Adrenal gland (tissue), 19 donors: ENCODE data around the gene KPNA5. TPM values are rescaled to one million over a fixed set of nuclear protein-coding genes. Genes with fewer than 3 reads are reported as not detected.
A peak's percentile ranks its signal among the peaks of the same experiment; 100 is the strongest.

Experiments
- DNase-seq, 7 donors: peaks; one replicate each; pipeline ENCODE4 v3.0.0-alpha.2; 2019 to 2020
- H3K27ac ChIP-seq, 5 donors: fragments of 200-600 bp; sonication (generic) in 4 of 5; 1 replicate in 3 of 5; 2 replicates in 2 of 5; pipeline versions ENCODE4 v1.5.1 to v1.8.0; 2016 to 2020; ENCODE audit warnings: mild to moderate bottlenecking in 1 of 5
- H3K27me3 ChIP-seq: fragments of 200-600 bp; 2 replicates; pipeline ENCODE4 v1.8.0; 2021
- H3K36me3 ChIP-seq, 2 donors: fragments of 200-600 bp; replicated peaks in 1 of 2; 1 replicate in 1 of 2; 2 replicates in 1 of 2; pipeline versions ENCODE4 v1.5.1 to v1.8.0; 2018 to 2022
- H3K4me1 ChIP-seq, 2 donors: fragments of 200-600 bp; replicated peaks in 1 of 2; 1 replicate in 1 of 2; 2 replicates in 1 of 2; pipeline versions ENCODE4 v1.5.1 to v1.8.0; 2018 to 2021
- H3K4me3 ChIP-seq, 4 donors: fragments of 200-600 bp; sonication (generic) in 3 of 4; one replicate each; pipeline ENCODE4 v1.5.1; 2016 to 2018
- H3K9me3 ChIP-seq, 3 donors: fragments of 200-600 bp; sonication (generic) in 1 of 3; replicated peaks in 1 of 3; 1 replicate in 2 of 3; 2 replicates in 1 of 3; pipeline versions ENCODE4 v1.5.1 to v1.8.0; 2016 to 2021
- POLR2A ChIP-seq, 2 donors: fragments of 450-650 bp; IDR thresholded peaks; one replicate each; pipeline ENCODE4 v1.6.1; 2017; ENCODE audit warnings: antibody characterized with exemption in 2 of 2, mild to moderate bottlenecking in 2 of 2, moderate library complexity in 1 of 2
- WGBS, 4 donors: extraction: QIAGEN DNeasy Blood & Tissue Kit in 2 of 4; methylation state at CpG; one replicate each; pipeline versions ENCODE4 v1.1.5 to v1.1.7; 2013 to 2017; 5-methylcytosine and 5-hydroxymethylcytosine counted together
- intact Hi-C, 2 donors: fragments of 100-400 bp; cut with DNase I; formaldehyde crosslinking; loops; one replicate each; pipeline versions ENCODE4 v1.14.1 to v1.15.0; 2022 to 2023
- long read RNA-seq, 10 donors: library from polyadenylated mRNA in 3 of 10; unstranded in 2 of 10; stranded (forward) in 1 of 10; transcript quantifications; one replicate each; pipeline ENCODE4 v2.0.0 and lab custom pipeline, GENCODE V29; 2021 to 2026
- polyA plus RNA-seq, 3 donors: library from polyadenylated mRNA; stranded (reverse); fragments of 200-250 nt in 2 of 3; fragments of 350-450 nt in 1 of 3; fragmentation: Illumina TruSeq in 1 of 3; extraction: RNeasy Lipid Tissue Mini Kit (QIAGEN cat#74804) in 1 of 3; gene quantifications; one replicate each; pipeline ENCODE4 v1.2.3, GENCODE V29; 2013 to 2014
- total RNA-seq, 9 donors: library from RNA; depleted of rRNA in 4 of 9; stranded (reverse); fragments of >200 nt in 4 of 9; fragments of 120-200 nt in 1 of 9; fragmentation: NEBNext Ultra II Directional in 1 of 9; extraction: Animal tissue kit (Norgen Biotek cat#: 25700) in 1 of 9; gene quantifications; one replicate each; pipeline versions ENCODE4 v1.1.0 to v1.2.4, GENCODE V29; 2013 to 2023
- TF ChIP-seq, protein P1 (sequence below), 6 experiments: fragments of 450-650 bp in 4 of 6; fragments of 200-600 bp in 2 of 6; sonication (generic) in 1 of 6; IDR thresholded peaks; 1 replicate in 5 of 6; 2 replicates in 1 of 6; pipeline versions ENCODE4 v1.5.1 to v1.8.0; 2016 to 2021; ENCODE audit warnings: antibody characterized with exemption in 6 of 6, mild to moderate bottlenecking in 2 of 6, moderate library complexity in 1 of 6
- donor health status: healthy with polysubstance abuse.
- donor health status: Bipolar disorder and iron deficiency.
- donor health status: DM: yes; HTN: yes; CAD: no.
- donor health status: DM: no; HTN: no; CAD: no.
- donor health status: DM: no; HTN: no; CAD: no.
- donor health status: DM: yes; HTN: yes; CAD: no.

KPNA5 gene
- total RNA-seq: 10 to 100 TPM in 5 of 9 donors, 1 to 10 TPM in 4; 5.3 to 31.6 (median 13.1) TPM
- 1 to 10 TPM; 2.7 to 8.9 (median 5.7) TPM for polyA plus RNA-seq
- long read RNA-seq, donor 1, full-length matches to known transcripts: 4 of 4 reads
- long read RNA-seq, donor 1, partial matches to known transcripts: 0 of 4 reads
- long read RNA-seq, donor 1, other reads (novel, unspliced or antisense): 0 of 4 reads
- long read RNA-seq, donor 2, full-length matches to known transcripts: 1 of 1 reads
- long read RNA-seq, donor 2, partial matches to known transcripts: 0 of 1 reads
- long read RNA-seq, donor 2, other reads (novel, unspliced or antisense): 0 of 1 reads
- long read RNA-seq, donor 3, full-length matches to known transcripts: 4 of 4 reads
- long read RNA-seq, donor 3, partial matches to known transcripts: 0 of 4 reads
- long read RNA-seq, donor 3, other reads (novel, unspliced or antisense): 0 of 4 reads
- long read RNA-seq, donor 4, full-length matches to known transcripts: 1 of 1 reads
- long read RNA-seq, donor 4, partial matches to known transcripts: 0 of 1 reads
- long read RNA-seq, donor 4, other reads (novel, unspliced or antisense): 0 of 1 reads
- long read RNA-seq, donor 5, full-length matches to known transcripts: 11 of 14 reads
- long read RNA-seq, donor 5, partial matches to known transcripts: 0 of 14 reads
- long read RNA-seq, donor 5, other reads (novel, unspliced or antisense): 3 of 14 reads
- long read RNA-seq, donor 6, full-length matches to known transcripts: 1 of 2 reads
- long read RNA-seq, donor 6, partial matches to known transcripts: 0 of 2 reads
- long read RNA-seq, donor 6, other reads (novel, unspliced or antisense): 1 of 2 reads
- long read RNA-seq, donor 7, full-length matches to known transcripts: 2 of 2 reads
- long read RNA-seq, donor 7, partial matches to known transcripts: 0 of 2 reads
- long read RNA-seq, donor 7, other reads (novel, unspliced or antisense): 0 of 2 reads
- long read RNA-seq, donor 8, full-length matches to known transcripts: 8 of 8 reads
- long read RNA-seq, donor 8, partial matches to known transcripts: 0 of 8 reads
- long read RNA-seq, donor 8, other reads (novel, unspliced or antisense): 0 of 8 reads
- long read RNA-seq, donor 9, full-length matches to known transcripts: 3 of 3 reads
- long read RNA-seq, donor 9, partial matches to known transcripts: 0 of 3 reads
- long read RNA-seq, donor 9, other reads (novel, unspliced or antisense): 0 of 3 reads
- long read RNA-seq, donor 10, full-length matches to known transcripts: 2 of 2 reads
- long read RNA-seq, donor 10, partial matches to known transcripts: 0 of 2 reads
- long read RNA-seq, donor 10, other reads (novel, unspliced or antisense): 0 of 2 reads

DNA sequence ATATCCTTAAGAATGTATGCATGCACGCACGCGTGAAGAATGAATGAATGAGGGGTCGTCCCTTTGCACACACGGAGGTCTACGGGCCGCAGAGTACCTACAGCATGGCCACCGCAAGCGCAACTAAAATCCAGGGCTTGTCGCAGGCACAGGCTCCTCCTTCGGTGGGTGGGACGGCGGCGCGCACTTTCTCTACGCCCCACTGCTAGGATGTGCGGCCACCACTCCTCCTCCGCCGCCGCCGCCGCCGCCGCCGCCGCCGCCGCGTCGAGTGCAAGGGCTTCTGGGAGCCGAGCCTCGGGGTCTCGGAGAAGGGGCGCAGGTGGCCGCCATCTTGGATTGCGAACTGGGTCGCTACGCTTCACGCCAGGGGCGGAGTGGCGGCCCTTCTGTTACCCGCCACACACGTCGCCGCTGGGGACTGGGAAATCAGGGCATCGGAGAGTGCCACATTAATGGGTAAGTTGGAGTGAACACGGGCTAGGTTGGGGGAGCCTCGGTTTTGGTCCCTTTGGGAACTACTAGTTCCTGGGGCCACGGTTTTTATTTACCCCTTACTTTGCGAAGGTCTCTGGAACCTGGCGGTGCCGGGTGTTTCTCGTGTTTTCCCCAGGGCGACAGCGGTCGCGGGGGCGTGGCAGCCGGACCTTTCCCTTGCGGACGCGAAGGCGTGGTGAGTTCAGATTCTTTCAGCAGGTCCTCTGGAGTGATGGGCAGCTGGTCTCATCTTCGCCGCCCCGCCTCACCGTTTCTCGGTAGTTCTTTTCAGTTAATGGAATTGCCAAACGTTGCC, at the start of gene KPNA5:
Gene KPNA5, plus strand, starts transcription at position 332 of the 793 bp plus-strand sequence. Its CDS starts 124 bp downstream, at position 456.
- intact Hi-C loops: no loop called here
- TF ChIP-seq, protein P1, sequence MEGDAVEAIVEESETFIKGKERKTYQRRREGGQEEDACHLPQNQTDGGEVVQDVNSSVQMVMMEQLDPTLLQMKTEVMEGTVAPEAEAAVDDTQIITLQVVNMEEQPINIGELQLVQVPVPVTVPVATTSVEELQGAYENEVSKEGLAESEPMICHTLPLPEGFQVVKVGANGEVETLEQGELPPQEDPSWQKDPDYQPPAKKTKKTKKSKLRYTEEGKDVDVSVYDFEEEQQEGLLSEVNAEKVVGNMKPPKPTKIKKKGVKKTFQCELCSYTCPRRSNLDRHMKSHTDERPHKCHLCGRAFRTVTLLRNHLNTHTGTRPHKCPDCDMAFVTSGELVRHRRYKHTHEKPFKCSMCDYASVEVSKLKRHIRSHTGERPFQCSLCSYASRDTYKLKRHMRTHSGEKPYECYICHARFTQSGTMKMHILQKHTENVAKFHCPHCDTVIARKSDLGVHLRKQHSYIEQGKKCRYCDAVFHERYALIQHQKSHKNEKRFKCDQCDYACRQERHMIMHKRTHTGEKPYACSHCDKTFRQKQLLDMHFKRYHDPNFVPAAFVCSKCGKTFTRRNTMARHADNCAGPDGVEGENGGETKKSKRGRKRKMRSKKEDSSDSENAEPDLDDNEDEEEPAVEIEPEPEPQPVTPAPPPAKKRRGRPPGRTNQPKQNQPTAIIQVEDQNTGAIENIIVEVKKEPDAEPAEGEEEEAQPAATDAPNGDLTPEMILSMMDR (IDR thresholded peaks at IDR 0.05): no peak
- TF ChIP-seq POLR2A (IDR thresholded peaks at IDR 0.05): peak in 1 of 2 donors; percentile 85
- Histone ChIP-seq H3K9me3 (no peaks in the 10 kb centered on the region), H3K36me3 (no peaks in the 10 kb centered on the region), H3K27ac (peak within 1 kb of the TSS in 4 of 5 donors; percentile 90 to 97 (median 94)), H3K4me3 (peak within 1 kb of the TSS; percentile 51 to 87 (median 80)), H3K27me3 (no peaks in the 10 kb centered on the region), H3K4me1 (peaks cover 10 to 20% of the 10 kb centered on the region in 2 donors)
- DNase-seq: peak; percentile 86 to 95 (median 92)
- WGBS, 4 donors: 0 to 1% (median 1%) methylated on average over 22 to 69 of the region's 69 CpGs

DNA sequence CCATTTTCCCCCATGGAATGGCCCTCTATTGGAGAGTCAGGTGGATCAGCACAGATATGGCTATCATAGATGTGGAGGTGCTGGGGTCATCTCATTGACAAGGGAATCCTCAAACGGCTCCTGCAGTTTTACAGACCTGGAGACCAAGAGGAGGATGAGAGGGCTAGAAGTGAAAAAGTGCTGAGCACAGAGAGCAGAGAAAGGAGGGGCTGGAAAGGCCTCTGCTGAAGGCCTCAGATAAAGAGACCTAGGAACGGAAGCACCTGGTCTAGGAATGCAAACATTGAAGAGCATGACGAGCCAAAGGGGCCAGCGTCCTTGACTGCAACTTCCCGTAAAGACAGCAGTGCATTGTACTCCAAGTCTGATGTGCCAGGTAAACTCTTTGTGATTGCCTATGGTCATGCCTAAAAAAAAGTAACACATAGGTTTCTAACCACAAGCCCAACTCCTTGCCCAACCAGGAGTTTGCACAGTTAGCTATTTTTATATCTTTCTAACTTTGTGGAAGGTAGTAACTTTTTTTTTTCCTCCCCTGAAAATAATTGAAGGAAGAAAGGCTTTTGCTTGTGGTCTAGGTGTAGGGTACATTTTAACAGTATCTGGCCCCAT, 49.5 kb upstream of the KPNA5 start:
- intact Hi-C loops: no loop called here
- no peak overlapping the region for H3K4me3 ChIP-seq
- no peaks in the 10 kb centered on the region for H3K27me3 ChIP-seq
- 66 to 80% (median 70%) methylated on average over 5 of the region's 5 CpGs for WGBS, 4 donors
- H3K27ac ChIP-seq: no peak overlapping the region
- no peaks in the 10 kb centered on the region for H3K36me3 ChIP-seq
- DNase-seq: peak in 1 of 7 donors; percentile 14
- H3K4me1 ChIP-seq: no peaks in the 10 kb centered on the region
- H3K9me3 ChIP-seq: no peaks in the 10 kb centered on the region
- TF ChIP-seq, protein P1 (IDR thresholded peaks at IDR 0.05): no peak
- no peak for TF ChIP-seq POLR2A (IDR thresholded peaks at IDR 0.05)

DNA sequence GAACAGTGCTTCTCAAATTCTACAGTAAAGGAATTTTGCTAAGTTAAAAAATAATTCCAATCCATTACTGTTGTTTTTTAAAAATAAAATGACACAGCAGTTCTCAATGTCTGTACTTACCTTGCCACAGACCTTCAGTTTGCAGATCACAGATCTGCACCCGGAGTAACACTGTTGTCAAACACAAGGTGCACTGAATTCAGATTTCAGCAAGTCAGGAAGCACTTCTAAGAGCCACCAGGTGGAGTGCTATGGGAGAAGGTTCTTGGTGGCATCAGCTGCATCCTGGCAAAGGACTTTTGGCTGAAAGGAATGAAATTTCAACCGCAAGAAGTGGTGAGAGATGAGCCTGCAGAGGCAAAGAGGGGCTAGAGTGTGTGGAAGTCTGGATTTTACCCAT, 47.3 kb upstream of the KPNA5 start:
- Histone ChIP-seq H3K36me3 (peaks cover 3 to 4% of the 10 kb centered on the region in 2 donors), H3K4me3 (no peak overlapping the region), H3K4me1 (no peaks in the 10 kb centered on the region), H3K9me3 (no peaks in the 10 kb centered on the region), H3K27me3 (no peaks in the 10 kb centered on the region), H3K27ac (no peak overlapping the region)
- DNase-seq: no peak
- intact Hi-C loops: no loop called here
- 86 to 95% (median 91%) methylated on average over 2 of the region's 2 CpGs for WGBS, 4 donors
- no peak for TF ChIP-seq POLR2A (IDR thresholded peaks at IDR 0.05)
- TF ChIP-seq, protein P1 (IDR thresholded peaks at IDR 0.05): no peak
